Prostate gland (tissue), 2 donors: ENCODE measurements around the gene AFAP1.

ENCODE experiments used
- POLR2A ChIP-seq: fragments of 450-650 bp; IDR thresholded peaks from one replicate; pipeline ENCODE4 v1.6.1; 2016; ENCODE audit warnings: antibody characterized with exemption, mild to moderate bottlenecking
- POLR2AphosphoS5 ChIP-seq: sonication (generic); formaldehyde crosslinking; IDR thresholded peaks from one replicate; pipeline ENCODE4 v1.6.1; 2017; ENCODE audit warnings: antibody characterized with exemption
- TF ChIP-seq, protein P1 (sequence below), 4 experiments: fragments of 200-600 bp in 2 of 4; fragments of 450-650 bp in 2 of 4; sonication (generic) in 2 of 4; IDR thresholded peaks; 1 replicate in 3 of 4; 2 replicates in 1 of 4; pipeline ENCODE4 v1.5.1; 2016 to 2019; ENCODE audit warnings: antibody characterized with exemption in 4 of 4, mild to moderate bottlenecking in 2 of 4, moderate library complexity in 2 of 4

DNA sequence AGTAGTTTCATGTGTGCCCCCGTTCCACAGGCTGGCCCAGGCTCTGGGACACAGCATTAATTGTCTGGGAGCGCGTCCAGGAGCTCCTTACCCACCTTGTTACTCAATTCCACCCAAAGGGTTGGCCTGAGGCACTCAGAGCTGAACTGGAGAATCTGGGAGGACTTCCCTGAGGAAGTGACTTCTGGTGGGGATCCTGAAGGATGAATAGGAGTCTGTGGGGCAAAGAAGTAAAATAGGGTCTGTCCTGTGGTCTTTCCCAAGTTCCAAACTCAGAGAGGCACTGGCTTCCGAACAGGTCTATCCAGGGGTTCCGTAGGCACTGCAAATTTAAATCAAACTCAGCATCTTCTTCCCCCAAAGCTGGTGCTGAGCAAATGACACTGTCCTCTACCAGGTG lies 204.3 kb downstream of the AFAP1 start:
- TF ChIP-seq, protein P1, sequence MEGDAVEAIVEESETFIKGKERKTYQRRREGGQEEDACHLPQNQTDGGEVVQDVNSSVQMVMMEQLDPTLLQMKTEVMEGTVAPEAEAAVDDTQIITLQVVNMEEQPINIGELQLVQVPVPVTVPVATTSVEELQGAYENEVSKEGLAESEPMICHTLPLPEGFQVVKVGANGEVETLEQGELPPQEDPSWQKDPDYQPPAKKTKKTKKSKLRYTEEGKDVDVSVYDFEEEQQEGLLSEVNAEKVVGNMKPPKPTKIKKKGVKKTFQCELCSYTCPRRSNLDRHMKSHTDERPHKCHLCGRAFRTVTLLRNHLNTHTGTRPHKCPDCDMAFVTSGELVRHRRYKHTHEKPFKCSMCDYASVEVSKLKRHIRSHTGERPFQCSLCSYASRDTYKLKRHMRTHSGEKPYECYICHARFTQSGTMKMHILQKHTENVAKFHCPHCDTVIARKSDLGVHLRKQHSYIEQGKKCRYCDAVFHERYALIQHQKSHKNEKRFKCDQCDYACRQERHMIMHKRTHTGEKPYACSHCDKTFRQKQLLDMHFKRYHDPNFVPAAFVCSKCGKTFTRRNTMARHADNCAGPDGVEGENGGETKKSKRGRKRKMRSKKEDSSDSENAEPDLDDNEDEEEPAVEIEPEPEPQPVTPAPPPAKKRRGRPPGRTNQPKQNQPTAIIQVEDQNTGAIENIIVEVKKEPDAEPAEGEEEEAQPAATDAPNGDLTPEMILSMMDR (IDR thresholded peaks at IDR 0.05) = no peak
- no peak for TF ChIP-seq POLR2A
- no peak for TF ChIP-seq POLR2AphosphoS5
